SK-N-SH treated with all-trans-retinoic acid at 6 μM for 48 hours (cell line): ENCODE data around the gene GJA5.

Experiments used
- ARNTL ChIP-seq: fragments of 450-650 bp; formaldehyde crosslinking; IDR thresholded peaks from 2 replicates; pipeline ENCODE4 v1.5.0; 2020; ENCODE audit warnings: low read depth, mild to moderate bottlenecking, moderate library complexity, borderline replicate concordance
- BACH2 ChIP-seq: fragments of 250-450 bp; sonication (Bioruptor Pico); IDR thresholded peaks from 2 replicates; pipeline ENCODE4 v1.9.0; 2021; ENCODE audit warnings: mild to moderate bottlenecking, borderline replicate concordance
- ESRRG ChIP-seq: fragments of 250-450 bp; sonication (Bioruptor Pico); IDR thresholded peaks from 2 replicates; pipeline ENCODE4 v1.6.1; 2021; ENCODE audit warnings: mild to moderate bottlenecking
- SNAI2 ChIP-seq: fragments of 250-450 bp; sonication (Bioruptor Pico); IDR thresholded peaks from 2 replicates; pipeline ENCODE4 v1.5.0; 2020; ENCODE audit warnings: mild to moderate bottlenecking, moderate library complexity
- TF ChIP-seq, protein P1 (sequence below): fragments of 250-450 bp; sonication (Bioruptor Pico); IDR thresholded peaks from 2 replicates; pipeline ENCODE4 v1.8.0; 2020; ENCODE audit warnings: mild to moderate bottlenecking, moderate library complexity, borderline replicate concordance
- TF ChIP-seq, protein P2 (sequence below): fragments of 250-450 bp; sonication (Bioruptor Pico); IDR thresholded peaks from 2 replicates; pipeline ENCODE4 v1.5.1; 2020; ENCODE audit warnings: low read depth, mild to moderate bottlenecking, moderate library complexity

DNA sequence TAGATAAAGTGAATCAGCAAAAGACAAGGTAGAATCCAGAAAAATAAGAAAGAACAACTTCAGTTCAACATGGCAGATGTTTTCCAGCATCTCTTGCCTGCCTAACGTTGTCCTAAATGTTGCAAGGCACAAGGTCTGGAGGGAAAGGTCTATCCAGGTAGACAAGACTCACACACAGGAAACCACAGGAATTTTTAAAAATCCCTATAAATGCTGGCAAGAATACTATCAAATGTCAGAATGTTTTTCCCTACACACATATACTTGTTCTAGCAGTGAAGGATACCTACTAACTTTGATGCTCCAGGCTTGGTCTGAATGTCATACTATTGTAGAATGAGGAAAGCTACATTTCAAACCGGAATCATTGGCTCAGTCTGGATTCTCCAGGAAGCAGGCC is 10.6 kb downstream of the GJA5 start:
- TF ChIP-seq ESRRG (CRISPR knock-in tag) (no peak), ARNTL (CRISPR knock-in tag) (no peak), SNAI2 (CRISPR knock-in tag) (no peak), BACH2 (no peak)
- TF ChIP-seq, protein P1, sequence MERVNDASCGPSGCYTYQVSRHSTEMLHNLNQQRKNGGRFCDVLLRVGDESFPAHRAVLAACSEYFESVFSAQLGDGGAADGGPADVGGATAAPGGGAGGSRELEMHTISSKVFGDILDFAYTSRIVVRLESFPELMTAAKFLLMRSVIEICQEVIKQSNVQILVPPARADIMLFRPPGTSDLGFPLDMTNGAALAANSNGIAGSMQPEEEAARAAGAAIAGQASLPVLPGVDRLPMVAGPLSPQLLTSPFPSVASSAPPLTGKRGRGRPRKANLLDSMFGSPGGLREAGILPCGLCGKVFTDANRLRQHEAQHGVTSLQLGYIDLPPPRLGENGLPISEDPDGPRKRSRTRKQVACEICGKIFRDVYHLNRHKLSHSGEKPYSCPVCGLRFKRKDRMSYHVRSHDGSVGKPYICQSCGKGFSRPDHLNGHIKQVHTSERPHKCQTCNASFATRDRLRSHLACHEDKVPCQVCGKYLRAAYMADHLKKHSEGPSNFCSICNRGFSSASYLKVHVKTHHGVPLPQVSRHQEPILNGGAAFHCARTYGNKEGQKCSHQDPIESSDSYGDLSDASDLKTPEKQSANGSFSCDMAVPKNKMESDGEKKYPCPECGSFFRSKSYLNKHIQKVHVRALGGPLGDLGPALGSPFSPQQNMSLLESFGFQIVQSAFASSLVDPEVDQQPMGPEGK (CRISPR knock-in tag): no peak
- TF ChIP-seq, protein P2, sequence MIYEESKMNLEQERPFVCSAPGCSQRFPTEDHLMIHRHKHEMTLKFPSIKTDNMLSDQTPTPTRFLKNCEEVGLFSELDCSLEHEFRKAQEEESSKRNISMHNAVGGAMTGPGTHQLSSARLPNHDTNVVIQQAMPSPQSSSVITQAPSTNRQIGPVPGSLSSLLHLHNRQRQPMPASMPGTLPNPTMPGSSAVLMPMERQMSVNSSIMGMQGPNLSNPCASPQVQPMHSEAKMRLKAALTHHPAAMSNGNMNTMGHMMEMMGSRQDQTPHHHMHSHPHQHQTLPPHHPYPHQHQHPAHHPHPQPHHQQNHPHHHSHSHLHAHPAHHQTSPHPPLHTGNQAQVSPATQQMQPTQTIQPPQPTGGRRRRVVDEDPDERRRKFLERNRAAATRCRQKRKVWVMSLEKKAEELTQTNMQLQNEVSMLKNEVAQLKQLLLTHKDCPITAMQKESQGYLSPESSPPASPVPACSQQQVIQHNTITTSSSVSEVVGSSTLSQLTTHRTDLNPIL: no peak
